BLaER1 treated with 17β-estradiol and CSF1 and Interleukin-3, amounts not matched to agents 10 nM and 100 nM (cell line): ENCODE data around the gene TRAPPC10.

ENCODE experiments used
- H3K27ac ChIP-seq, 11 experiments: shearing (Covaris generic); formaldehyde crosslinking; 2 replicates each; pipeline ENCODE4 v1.8.1; 2022
- H3K27me3 ChIP-seq, 11 experiments: shearing (Covaris generic); formaldehyde crosslinking; 2 replicates each; pipeline ENCODE4 v1.8.1; 2022
- H3K36me3 ChIP-seq, 11 experiments: shearing (Covaris generic); formaldehyde crosslinking; 2 replicates each; pipeline ENCODE4 v1.8.1; 2022
- H3K4me1 ChIP-seq, 10 experiments: shearing (Covaris generic); formaldehyde crosslinking; 2 replicates each; pipeline ENCODE4 v1.8.1; 2022
- H3K4me2 ChIP-seq, 11 experiments: shearing (Covaris generic); formaldehyde crosslinking; 2 replicates each; pipeline ENCODE4 v1.8.1; 2022
- H3K4me3 ChIP-seq, 10 experiments: shearing (Covaris generic); formaldehyde crosslinking; 2 replicates each; pipeline ENCODE4 v1.8.1; 2022
- H3K9ac ChIP-seq, 11 experiments: shearing (Covaris generic); formaldehyde crosslinking; 2 replicates each; pipeline ENCODE4 v1.8.1; 2022
- H3K9me3 ChIP-seq, 11 experiments: shearing (Covaris generic); formaldehyde crosslinking; replicated peaks in 1 of 11; 2 replicates each; pipeline ENCODE4 v1.8.1; 2022
- H4K20me1 ChIP-seq, 11 experiments: shearing (Covaris generic); formaldehyde crosslinking; 2 replicates each; pipeline ENCODE4 v1.8.1; 2022
- Cebpa-rat ChIP-seq, 11 experiments: shearing (Covaris generic); IDR thresholded peaks; 2 replicates each; pipeline ENCODE4 v1.8.1; 2022

The TRAPPC10 gene

DNA sequence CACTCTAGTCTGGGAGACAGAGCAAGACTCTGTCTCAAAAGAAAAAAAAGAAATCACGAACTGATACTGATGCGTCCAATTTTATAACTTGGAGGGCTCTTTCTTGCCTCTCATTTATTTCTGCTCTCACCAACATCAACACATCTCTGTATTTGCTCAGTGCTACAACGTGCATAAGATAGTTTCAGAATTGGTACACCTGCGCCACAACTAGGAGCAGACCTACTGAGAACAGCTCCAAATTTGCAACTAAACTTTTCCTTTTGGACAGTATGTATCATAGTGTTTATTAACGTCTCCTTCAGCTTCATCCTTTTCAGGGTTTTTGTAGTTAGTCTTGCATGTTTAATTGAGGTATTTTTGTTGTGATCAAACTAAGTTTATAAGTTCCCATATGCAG is 27.7 kb downstream of the TRAPPC10 start:
- Histone ChIP-seq H3K9me3 (no peaks in the 10 kb centered on the region), H3K9ac (no peak overlapping the region), H4K20me1 (peaks cover 17 to 97% (median 83%) of the 10 kb centered on the region in 11 experiments; a peak in 20 of 22 replicates), H3K4me3 (no peak overlapping the region), H3K27ac (no peak overlapping the region), H3K4me2 (no peak overlapping the region), H3K27me3 (no peaks in the 10 kb centered on the region), H3K4me1 (peaks cover 0 to 18% (median 14%) of the 10 kb centered on the region in 10 experiments; a peak in 13 of 20 replicates), H3K36me3 (peaks cover 53 to 92% (median 68%) of the 10 kb centered on the region in 11 experiments)
- TF ChIP-seq Cebpa-rat (IDR thresholded peaks at IDR 0.05), result no peak

DNA sequence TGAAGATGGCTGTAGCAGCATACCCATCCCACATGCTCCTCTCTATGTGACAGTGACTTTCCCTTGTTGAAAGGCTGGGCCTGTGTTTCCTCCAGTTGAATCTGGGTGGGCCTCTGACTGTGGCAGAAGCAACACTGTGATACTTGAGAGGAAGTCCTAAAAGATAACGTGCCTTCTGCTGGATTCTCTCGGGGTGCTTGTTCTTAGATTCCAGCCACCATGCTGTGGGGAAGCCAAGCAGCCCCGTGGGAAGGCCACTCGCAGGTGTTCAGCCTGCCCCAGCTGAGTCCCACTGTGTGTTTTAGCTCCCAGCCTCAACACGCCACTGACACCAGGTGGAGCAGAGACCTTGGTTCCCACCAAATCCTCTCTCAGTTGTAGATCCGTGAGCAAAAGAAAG is 31.5 kb downstream of the TRAPPC10 start:
- no peak for TF ChIP-seq Cebpa-rat (IDR thresholded peaks at IDR 0.05)
- no peaks in the 10 kb centered on the region for H3K27me3 ChIP-seq

DNA sequence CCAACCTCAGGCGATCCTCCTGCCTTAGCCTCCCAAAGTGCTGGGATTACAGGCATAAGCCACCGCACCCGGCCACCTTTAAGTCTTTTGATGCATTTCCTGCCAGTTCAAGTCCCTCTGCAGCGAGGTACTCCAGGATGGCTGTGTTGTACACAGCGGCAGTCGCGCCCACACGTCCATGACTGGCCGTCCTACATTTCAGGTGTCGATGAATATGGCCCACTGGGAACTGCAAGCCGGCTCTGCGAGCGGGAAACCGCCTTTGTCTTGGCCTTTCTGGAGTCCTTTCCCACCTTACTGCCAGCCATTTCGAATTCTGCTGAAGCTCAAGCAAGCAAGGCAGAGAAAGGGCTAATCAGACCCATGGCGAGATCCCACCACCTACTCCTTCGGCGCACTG is 34.6 kb downstream of the TRAPPC10 start:
- Histone ChIP-seq H3K36me3 (peaks cover 10 to 79% (median 38%) of the 10 kb centered on the region in 11 experiments), H3K4me1 (peaks cover 26 to 60% (median 47%) of the 10 kb centered on the region in 10 experiments)

More for the DNA sequence above, 31.5 kb downstream of the TRAPPC10 start:
- peak overlapping the region in 2 of 11 experiments; percentile 11 to 15; a peak in 1 of 22 replicates for H3K27ac ChIP-seq
- H3K36me3 ChIP-seq, result peaks cover 30 to 91% (median 60%) of the 10 kb centered on the region in 11 experiments
- H4K20me1 ChIP-seq, result peaks cover 32 to 95% (median 83%) of the 10 kb centered on the region in 11 experiments
- H3K4me3 ChIP-seq, result no peak overlapping the region
- H3K9me3 ChIP-seq, result no peaks in the 10 kb centered on the region
- peaks cover 0 to 31% (median 18%) of the 10 kb centered on the region in 10 experiments; a peak in 15 of 20 replicates for H3K4me1 ChIP-seq
- no peak overlapping the region for H3K9ac ChIP-seq
- H3K4me2 ChIP-seq, result peak overlapping the region in 6 of 11 experiments; percentile 2 to 66 (median 48); a peak in 11 of 22 replicates

DNA sequence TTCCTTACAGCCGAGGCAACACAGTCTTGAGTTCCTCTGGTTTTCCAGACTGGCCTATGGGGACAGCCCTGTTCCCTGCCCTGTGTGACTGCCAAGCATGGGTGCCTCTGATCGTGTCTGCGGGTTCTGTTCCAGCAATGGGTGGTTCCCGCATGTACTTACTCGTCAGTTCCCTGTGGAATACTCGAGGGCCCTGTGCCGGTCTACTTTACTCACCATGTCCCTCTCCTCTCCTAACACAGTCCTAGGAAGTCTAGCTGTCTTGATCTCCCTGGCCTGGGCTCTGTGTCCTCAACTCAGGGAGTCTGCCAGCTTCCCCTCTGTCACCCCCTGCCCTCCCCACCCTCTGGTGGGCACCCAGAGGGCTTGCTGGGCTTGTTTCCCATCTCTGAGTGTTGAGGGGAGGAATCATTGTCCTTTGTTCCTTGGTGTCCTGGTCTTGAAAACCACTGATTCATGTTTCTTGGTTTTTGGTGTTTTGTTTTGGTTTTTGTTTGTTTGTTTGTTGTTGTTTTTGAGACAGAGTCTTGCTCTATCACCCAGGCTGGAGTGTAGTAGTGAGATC is 36.0 kb downstream of the TRAPPC10 start:
- H4K20me1 ChIP-seq, result peaks cover 67 to 99% (median 94%) of the 10 kb centered on the region in 11 experiments
- no peak for TF ChIP-seq Cebpa-rat (IDR thresholded peaks at IDR 0.05)
- H3K4me3 ChIP-seq, result no peak overlapping the region
- peak overlapping the region in 6 of 11 experiments; percentile 23 to 42 (median 30); a peak in 7 of 22 replicates for H3K4me2 ChIP-seq
- no peak overlapping the region for H3K9ac ChIP-seq
- H3K27ac ChIP-seq, result no peak overlapping the region
- no peaks in the 10 kb centered on the region for H3K9me3 ChIP-seq
- peaks cover 18 to 84% (median 45%) of the 10 kb centered on the region in 11 experiments for H3K36me3 ChIP-seq
- no peaks in the 10 kb centered on the region for H3K27me3 ChIP-seq
- peaks cover 38 to 64% (median 55%) of the 10 kb centered on the region in 10 experiments for H3K4me1 ChIP-seq

More for the DNA sequence above, 34.6 kb downstream of the TRAPPC10 start:
- no peak overlapping the region for H3K4me2 ChIP-seq
- peaks cover 62 to 98% (median 87%) of the 10 kb centered on the region in 11 experiments for H4K20me1 ChIP-seq
- H3K27me3 ChIP-seq, result no peaks in the 10 kb centered on the region
- H3K27ac ChIP-seq, result no peak overlapping the region
- H3K9ac ChIP-seq, result no peak overlapping the region
- H3K9me3 ChIP-seq, result no peaks in the 10 kb centered on the region
- TF ChIP-seq Cebpa-rat (IDR thresholded peaks at IDR 0.05), result no peak
- no peak overlapping the region for H3K4me3 ChIP-seq

DNA sequence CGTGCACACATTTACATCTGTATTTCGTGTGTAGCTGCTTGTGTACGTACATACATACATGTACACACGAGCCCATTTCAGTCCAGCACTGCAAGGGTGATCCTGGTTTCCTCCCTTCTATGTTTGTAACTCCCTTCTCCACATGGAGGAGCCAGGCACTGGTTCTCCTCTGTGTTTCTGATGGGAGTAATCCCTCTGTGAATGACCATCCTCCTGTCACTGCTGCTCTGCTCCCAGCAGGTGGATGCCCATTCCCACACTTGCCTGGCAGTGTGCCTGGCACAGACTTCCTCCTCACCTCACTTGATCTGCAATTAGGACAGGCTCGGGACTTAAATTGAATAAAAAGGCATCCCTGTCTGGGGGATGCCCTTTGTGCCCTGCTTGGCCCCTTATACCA is 37.1 kb downstream of the TRAPPC10 start:
- TF ChIP-seq Cebpa-rat (IDR thresholded peaks at IDR 0.05), result no peak
- Histone ChIP-seq H3K4me3 (no peak overlapping the region), H3K4me2 (peak overlapping the region in 10 of 11 experiments; percentile 42 to 93 (median 87); a peak in 16 of 22 replicates), H3K9me3 (no peaks in the 10 kb centered on the region), H3K4me1 (peaks cover 41 to 57% (median 48%) of the 10 kb centered on the region in 10 experiments), H4K20me1 (peaks cover 68 to 99% (median 93%) of the 10 kb centered on the region in 11 experiments), H3K27me3 (no peaks in the 10 kb centered on the region), H3K36me3 (peaks cover 28 to 85% (median 51%) of the 10 kb centered on the region in 11 experiments), H3K27ac (no peak overlapping the region), H3K9ac (0 out of 22 replicates have a peak overlapping the region, but pooled peaks of 1 of the 11 experiments have one; percentile 11)

DNA sequence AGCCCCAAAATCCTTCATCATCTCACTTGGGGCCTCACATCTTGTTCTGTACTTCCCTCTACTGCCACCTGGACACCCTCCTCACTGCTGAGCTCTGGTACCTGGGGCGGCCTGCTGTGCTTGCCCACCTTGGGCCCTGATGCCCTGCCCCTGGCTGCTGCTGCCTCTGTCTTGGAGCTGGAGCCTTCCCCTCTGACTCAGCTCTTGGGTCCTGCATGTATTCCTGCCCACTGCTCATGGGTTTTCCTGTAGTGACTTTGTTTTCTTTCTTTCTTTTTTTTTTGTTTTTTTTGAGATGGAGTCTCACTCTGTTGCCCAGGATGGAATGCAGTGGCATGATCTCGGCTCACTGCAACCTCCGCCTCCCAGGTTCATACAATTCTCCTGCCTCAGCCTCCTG is 37.5 kb downstream of the TRAPPC10 start:
- Histone ChIP-seq H3K9ac (0 out of 22 replicates have a peak overlapping the region, but pooled peaks of 1 of the 11 experiments have one; percentile 11), H3K4me3 (no peak overlapping the region), H3K27me3 (no peaks in the 10 kb centered on the region), H3K27ac (no peak overlapping the region), H3K4me2 (peak overlapping the region in 10 of 11 experiments; percentile 61 to 96 (median 89); a peak in 20 of 22 replicates), H4K20me1 (peaks cover 71 to 99% (median 94%) of the 10 kb centered on the region in 11 experiments), H3K4me1 (peaks cover 44 to 57% (median 50%) of the 10 kb centered on the region in 10 experiments), H3K9me3 (no peaks in the 10 kb centered on the region), H3K36me3 (peaks cover 30 to 85% (median 53%) of the 10 kb centered on the region in 11 experiments)
- no peak for TF ChIP-seq Cebpa-rat (IDR thresholded peaks at IDR 0.05)

DNA sequence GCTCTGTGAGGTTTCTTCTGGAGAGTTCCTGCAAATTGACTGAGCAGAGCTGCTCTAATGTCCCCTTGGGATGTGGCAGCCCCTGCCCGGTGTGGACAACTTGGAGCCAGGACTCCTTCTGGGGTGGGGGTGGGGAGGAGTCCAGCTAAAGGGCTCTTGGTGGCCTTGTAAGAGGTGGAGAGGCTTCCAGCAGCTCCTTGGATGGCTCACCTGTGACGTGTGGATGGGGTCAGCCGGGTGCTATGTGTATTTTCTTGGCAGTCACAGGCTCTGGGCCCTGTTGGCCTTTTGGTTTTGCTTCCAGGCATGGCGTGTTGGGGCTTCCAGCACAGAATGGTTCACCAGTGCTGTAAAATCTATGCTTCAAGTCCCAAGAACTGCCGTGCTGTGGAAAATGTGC is 38.2 kb downstream of the TRAPPC10 start:
- Histone ChIP-seq H3K4me1 (peaks cover 46 to 57% (median 53%) of the 10 kb centered on the region in 10 experiments), H3K36me3 (peaks cover 37 to 85% (median 56%) of the 10 kb centered on the region in 11 experiments), H4K20me1 (peaks cover 75 to 100% (median 95%) of the 10 kb centered on the region in 11 experiments), H3K9me3 (no peaks in the 10 kb centered on the region), H3K4me2 (peak overlapping the region; percentile 61 to 96 (median 88)), H3K27me3 (no peaks in the 10 kb centered on the region), H3K27ac (no peak overlapping the region), H3K9ac (no peak overlapping the region), H3K4me3 (no peak overlapping the region)
- no peak for TF ChIP-seq Cebpa-rat (IDR thresholded peaks at IDR 0.05)

DNA sequence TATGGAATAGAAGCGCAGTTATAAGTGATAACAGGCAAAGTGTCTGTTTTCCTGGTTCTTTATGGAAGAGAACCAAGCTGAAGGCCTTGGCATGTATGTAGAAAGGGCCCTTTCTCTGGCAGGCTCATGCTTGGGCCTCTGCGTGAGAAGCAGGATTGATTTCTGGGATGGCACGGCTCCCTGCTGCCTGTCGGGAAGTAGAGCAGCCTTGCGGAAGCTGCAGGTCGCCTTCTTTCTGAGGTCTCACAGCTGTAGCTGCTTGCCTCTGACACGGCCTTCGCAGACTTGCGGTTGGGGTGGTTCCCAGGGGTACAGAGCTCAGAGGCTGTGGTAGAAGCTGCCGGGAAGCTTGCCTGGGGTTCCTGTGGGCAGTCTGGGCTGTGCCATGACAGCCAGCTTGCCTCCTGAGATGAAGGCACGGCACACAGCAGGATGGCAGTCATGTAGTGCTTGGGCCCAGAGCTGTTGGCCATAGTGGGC is 39.4 kb downstream of the TRAPPC10 start:
- Histone ChIP-seq H4K20me1 (peaks cover 85 to 100% (median 98%) of the 10 kb centered on the region in 11 experiments), H3K9ac (peak overlapping the region; percentile 17 to 60 (median 36); a peak in 15 of 22 replicates), H3K27me3 (no peaks in the 10 kb centered on the region), H3K4me1 (peaks cover 46 to 57% (median 53%) of the 10 kb centered on the region in 10 experiments), H3K27ac (peak overlapping the region; percentile 16 to 62 (median 40); a peak in 16 of 22 replicates), H3K4me3 (peak overlapping the region in 3 of 10 experiments; percentile 13 to 39 (median 36); a peak in 5 of 20 replicates), H3K9me3 (no peaks in the 10 kb centered on the region), H3K4me2 (peak overlapping the region; percentile 71 to 96 (median 88)), H3K36me3 (peaks cover 45 to 85% (median 58%) of the 10 kb centered on the region in 11 experiments)
- no peak for TF ChIP-seq Cebpa-rat (IDR thresholded peaks at IDR 0.05)
